Measurements from ENCODE around the gene GNG7. TPM values are rescaled to one million over a fixed set of nuclear protein-coding genes. Genes with fewer than 3 reads are reported as not detected.

Gene GNG7
- total RNA-seq, 1 donor, result not detected

DNA sequence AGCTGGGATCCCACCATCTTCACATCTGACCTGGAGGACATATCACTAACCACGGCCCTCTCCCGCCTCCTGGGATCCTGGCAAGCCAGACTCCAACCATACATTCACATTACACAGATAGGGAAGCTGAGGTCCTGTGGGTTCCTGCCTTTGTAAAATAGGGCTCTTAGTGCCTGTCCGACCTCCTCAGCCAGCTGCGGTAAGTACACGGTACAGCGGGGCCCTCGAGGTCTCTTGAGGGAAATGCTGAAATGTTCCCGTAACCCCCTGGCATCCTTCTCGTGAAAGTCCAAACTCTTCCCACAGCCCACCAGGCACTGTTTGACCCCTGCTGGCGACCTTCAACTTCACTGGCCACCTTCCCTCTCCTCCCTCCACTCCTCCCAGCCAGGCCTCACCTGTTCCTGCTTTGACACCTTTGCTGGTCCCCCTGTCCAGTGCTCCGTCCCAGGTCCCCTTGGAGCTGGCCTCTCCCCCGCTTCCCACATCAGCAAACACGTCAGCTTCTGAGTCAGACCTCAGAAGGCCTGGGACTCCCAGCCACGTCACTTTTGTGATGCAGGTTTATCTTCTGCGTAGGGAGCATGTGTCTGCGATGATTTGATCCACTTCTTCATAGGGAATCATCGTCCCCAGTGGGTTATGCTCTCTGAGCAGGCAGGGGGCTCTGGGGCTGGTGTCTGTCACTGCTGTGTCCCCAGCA lies 8.8 kb upstream of the GNG7 start:
- DNase-seq (ENCODE audit: low read depth), result peak; percentile 77
- H3K4me3 ChIP-seq (ENCODE audit: low read depth, low read length), result no peak overlapping the region
- no peak for TF ChIP-seq CTCF (IDR thresholded peaks at IDR 0.05; ENCODE audit: insufficient read depth, low read depth, low read length)

- DNase-seq (ENCODE audit: low read depth), result no peak
- no peak overlapping the region for H3K4me3 ChIP-seq (ENCODE audit: low read depth, low read length)
- TF ChIP-seq CTCF (IDR thresholded peaks at IDR 0.05; ENCODE audit: insufficient read depth, low read depth, low read length), result no peak
Observed at GRCh38 chr19:2706251-2706650, 3.8 kb upstream of the GNG7 start.

DNA sequence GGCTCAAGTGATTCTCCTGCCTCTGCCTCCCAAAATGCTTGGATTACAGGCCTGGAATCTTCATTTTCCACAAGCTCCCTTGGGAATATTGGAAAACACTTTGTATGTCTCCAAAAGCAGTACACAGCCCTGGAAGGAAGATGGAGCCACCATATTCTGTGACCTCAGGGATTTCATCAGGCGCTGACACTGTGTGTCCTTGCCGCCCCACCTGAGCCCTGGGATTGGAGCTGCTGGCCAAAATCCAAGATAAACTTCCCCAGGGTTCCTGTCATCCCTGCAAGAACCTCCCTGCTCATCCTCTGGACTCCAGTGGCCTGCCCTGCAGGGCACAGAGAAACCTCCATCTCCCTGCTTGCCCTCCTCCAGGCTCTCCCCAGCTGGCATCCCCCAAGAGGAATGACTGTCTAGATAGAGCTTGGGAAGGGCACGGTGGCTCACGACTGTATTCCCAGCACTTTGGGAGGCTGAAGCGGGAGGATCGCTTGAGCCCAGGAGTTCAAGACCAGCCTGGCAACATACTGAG lies 1.3 kb upstream of the GNG7 start:
- H3K4me3 ChIP-seq (ENCODE audit: low read depth, low read length), result no peak overlapping the region
- TF ChIP-seq CTCF (IDR thresholded peaks at IDR 0.05; ENCODE audit: insufficient read depth, low read depth, low read length), result no peak
- no peak for DNase-seq (ENCODE audit: low read depth)

GRCh38 chr19:2703077-2703437 lies 563 bp upstream of the GNG7 start:
- peak overlapping the region; percentile 29 for H3K4me3 ChIP-seq (ENCODE audit: low read depth, low read length)
- DNase-seq (ENCODE audit: low read depth), result no peak
- TF ChIP-seq CTCF (IDR thresholded peaks at IDR 0.05; ENCODE audit: insufficient read depth, low read depth, low read length), result no peak

- H3K4me3 ChIP-seq (ENCODE audit: low read depth, low read length), result no peak overlapping the region
- TF ChIP-seq CTCF (IDR thresholded peaks at IDR 0.05; ENCODE audit: insufficient read depth, low read depth, low read length), result no peak
- DNase-seq (ENCODE audit: low read depth), result no peak
Observed at GRCh38 chr19:2701361-2702169, 929 bp downstream of the GNG7 start.

DNA sequence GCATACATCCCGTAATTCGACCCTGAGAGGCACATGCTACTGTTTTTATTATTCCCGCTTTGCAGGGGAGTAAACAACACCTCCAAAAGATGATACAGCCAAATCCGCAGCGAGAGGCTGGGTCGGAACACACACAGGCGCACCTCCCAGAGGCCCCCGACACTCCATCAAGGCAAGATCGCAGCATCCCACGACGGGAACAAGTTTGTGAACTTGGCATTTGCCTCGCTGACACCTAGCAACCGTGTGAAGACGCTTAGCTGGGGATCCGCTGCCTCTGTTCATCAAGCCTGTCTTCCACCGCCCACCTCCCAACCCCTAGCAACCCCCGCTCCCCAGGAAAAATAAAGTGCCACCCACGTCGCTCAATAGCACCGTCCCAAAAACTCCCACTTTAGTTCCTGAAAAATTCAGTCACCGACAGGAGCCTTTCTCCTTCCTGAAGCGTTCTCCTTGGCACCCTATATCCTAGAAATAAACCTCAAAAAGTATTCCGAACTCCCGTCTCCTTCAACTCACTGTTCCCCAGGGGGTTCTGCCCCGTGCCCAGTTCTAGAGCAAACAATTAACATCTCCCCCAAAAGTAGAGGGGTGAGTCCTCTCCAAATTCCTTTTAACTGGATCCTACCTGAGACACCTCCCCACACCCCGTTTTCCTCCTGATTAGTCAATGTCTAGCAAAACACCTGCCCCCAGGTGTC lies 1.7 kb downstream of the GNG7 start:
- H3K4me3 ChIP-seq (ENCODE audit: low read depth, low read length), result no peak overlapping the region
- DNase-seq (ENCODE audit: low read depth), result no peak
- TF ChIP-seq CTCF (IDR thresholded peaks at IDR 0.05; ENCODE audit: insufficient read depth, low read depth, low read length), result no peak
